ENCODE measurements around the gene TBC1D13.

Gene TBC1D13

DNA sequence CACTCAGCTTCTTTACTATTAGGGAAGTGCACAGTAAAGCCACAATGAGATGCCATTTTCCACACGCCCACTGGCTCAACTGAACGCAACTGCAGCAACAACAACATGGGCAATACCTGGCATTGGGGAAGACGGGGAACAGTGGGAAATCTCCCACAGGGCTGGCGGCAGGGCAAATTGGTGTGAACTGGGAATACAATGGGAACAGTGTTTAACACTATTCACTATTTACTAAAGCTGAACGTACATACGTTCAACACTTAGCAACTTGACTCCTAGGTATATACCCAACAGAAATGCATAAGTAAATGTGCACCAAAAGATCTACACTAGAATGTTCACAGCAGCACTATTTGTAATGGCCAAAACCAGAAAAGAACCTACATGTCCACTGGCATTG, 29.5 kb upstream of the TBC1D13 start:
- no peak for DNase-seq (ENCODE audit: extremely low read depth, low read depth)
- TF ChIP-seq, protein P1, sequence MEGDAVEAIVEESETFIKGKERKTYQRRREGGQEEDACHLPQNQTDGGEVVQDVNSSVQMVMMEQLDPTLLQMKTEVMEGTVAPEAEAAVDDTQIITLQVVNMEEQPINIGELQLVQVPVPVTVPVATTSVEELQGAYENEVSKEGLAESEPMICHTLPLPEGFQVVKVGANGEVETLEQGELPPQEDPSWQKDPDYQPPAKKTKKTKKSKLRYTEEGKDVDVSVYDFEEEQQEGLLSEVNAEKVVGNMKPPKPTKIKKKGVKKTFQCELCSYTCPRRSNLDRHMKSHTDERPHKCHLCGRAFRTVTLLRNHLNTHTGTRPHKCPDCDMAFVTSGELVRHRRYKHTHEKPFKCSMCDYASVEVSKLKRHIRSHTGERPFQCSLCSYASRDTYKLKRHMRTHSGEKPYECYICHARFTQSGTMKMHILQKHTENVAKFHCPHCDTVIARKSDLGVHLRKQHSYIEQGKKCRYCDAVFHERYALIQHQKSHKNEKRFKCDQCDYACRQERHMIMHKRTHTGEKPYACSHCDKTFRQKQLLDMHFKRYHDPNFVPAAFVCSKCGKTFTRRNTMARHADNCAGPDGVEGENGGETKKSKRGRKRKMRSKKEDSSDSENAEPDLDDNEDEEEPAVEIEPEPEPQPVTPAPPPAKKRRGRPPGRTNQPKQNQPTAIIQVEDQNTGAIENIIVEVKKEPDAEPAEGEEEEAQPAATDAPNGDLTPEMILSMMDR (IDR thresholded peaks at IDR 0.05; ENCODE audit: low read depth, low read length, missing control alignments): no peak
- no peak overlapping the region for H3K4me3 ChIP-seq (replicated peaks; ENCODE audit: low read depth, low read length)

DNA sequence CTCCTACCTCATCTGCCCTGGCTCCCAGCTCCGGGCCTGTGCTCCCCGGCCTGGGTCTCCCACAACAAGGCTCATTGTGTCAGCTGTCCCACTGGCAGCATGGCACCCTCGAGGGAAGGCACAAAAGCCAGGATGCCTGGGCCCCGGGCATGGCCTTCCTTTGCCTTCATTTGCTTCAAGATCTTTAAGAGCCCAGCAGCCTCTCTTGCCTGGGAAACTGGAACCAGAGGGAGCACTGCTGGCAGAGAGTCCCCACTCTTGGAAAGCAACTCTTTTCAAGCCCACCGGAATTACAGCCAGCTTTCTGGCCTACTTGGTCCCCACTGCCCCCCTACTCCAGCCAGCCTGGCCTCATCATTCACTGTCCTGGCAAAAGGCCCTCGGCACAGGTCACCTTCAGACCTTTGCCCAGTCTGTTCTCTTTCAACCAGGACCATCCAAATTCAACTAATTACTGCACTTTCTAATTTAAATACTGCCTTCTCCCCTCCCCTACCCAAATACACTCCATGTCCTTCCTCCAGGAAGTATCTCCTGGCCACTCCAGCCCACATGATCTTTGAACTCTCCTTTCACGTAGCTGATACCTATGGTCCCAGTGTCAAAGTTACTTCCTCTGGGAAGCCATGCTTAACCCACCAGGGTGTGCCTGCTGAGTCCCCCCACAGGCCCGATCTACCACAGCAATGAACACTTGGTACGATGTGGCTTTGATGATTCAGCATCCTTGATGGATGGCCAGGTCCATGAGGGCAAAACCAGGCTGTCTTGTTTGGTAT, 24.2 kb upstream of the TBC1D13 start:
- no peak overlapping the region for H3K4me3 ChIP-seq (replicated peaks; ENCODE audit: low read depth, low read length)
- TF ChIP-seq, protein P1 (IDR thresholded peaks at IDR 0.05; ENCODE audit: low read depth, low read length, missing control alignments): no peak
- no peak for DNase-seq (ENCODE audit: extremely low read depth, low read depth)

DNA sequence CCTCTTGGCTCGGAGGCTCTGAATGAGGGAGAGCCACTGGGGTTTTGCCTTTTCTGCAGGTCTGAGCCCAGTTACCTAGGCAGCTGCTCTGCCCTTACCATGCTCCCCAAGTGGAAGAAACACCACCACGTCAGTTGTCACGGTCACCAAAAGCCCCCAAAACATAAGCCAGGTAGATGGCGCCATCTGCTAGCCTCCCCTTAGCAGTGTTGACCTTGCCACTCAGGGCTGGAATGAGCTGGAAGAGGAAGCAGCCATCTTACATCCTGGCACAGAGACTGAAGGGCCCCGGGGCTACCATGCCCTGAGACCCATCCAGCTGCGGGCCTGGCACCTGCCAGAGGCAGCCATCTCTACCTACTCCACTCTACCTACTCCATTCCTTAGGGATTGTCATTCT, 22.7 kb upstream of the TBC1D13 start:
- TF ChIP-seq, protein P1 (IDR thresholded peaks at IDR 0.05; ENCODE audit: low read depth, low read length, missing control alignments): no peak
- no peak for DNase-seq (ENCODE audit: extremely low read depth, low read depth)
- no peak overlapping the region for H3K4me3 ChIP-seq (replicated peaks; ENCODE audit: low read depth, low read length)

DNA sequence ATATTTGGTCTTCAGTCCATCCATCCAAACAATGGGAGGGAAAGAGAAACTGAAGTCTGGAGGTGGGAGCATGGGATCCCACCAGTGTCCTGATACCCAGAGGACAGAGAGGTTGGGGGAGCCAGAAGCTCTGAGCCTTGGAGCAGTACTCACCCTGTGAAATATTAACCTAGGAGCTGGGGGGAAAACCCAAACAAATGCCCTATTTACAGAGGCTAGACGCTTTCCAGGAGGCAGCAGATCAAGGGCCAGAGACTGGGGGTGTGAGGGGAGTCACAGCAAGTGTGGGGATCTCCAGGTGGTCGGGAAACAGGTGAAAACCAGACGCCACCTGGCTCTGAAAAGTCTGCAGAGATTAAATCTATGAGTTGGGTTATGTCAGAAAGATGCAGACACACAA, 21.6 kb upstream of the TBC1D13 start:
- no peak overlapping the region for H3K4me3 ChIP-seq (replicated peaks; ENCODE audit: low read depth, low read length)
- TF ChIP-seq, protein P1 (IDR thresholded peaks at IDR 0.05; ENCODE audit: low read depth, low read length, missing control alignments): no peak
- no peak for DNase-seq (ENCODE audit: extremely low read depth, low read depth)

DNA sequence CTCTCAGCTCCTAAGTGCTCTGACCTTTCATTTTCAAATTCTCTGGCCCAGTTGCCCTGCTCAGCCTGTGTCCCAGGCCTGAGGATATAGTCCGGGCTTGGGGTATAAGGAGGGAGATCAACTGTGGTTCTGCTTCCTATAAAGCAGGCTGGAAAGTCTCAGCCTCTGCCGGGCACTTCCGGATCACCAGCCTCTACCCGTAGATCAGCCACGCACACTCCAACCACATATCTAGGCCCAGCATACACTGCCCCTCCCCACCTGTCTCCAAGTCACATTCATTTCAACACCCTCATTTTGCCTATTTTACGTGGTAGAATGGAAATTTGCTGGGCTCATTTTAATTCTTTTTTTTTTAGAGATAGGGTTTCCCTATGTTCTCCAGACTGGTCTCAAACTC, 18.4 kb upstream of the TBC1D13 start:
- no peak overlapping the region for H3K4me3 ChIP-seq (replicated peaks; ENCODE audit: low read depth, low read length)
- TF ChIP-seq, protein P1 (IDR thresholded peaks at IDR 0.05; ENCODE audit: low read depth, low read length, missing control alignments): no peak
- no peak for DNase-seq (ENCODE audit: extremely low read depth, low read depth)

DNA sequence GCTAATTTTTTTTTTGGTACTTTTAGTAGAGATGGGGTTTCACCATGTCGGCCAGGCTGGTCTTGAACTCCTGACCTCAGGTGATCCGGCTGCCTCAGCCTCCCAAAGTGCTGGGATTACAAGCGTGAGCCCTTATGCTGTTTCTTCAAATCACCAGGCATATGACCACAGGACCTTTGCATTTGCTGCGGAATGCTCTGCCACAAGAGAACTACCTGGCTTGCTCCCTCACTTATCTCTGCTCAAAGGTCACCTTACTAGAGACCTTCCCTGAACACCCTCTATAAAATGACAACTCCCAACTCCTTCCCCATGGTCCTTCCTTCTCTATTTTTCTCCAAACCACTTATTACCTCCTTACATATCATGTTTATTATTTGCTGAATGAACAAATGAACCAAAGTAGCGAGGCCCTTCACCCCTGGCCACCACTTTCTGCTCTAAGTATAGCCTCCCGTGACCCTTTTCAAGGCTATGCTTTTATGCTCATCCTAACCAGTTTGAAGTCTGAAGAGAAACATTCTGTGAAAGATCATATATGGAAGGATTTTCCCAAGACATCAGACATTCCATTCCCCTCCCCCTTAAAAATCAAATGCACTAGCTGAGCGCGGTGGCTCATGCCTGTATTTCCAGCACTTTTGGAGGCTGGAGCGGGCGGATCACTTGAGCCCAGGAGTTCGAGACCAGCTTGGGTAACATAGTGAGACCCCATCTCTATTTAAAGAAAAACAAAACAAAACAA, 16.6 kb upstream of the TBC1D13 start:
- DNase-seq (ENCODE audit: extremely low read depth, low read depth): no peak
- peak overlapping the region; percentile 72 for H3K4me3 ChIP-seq (replicated peaks; ENCODE audit: low read depth, low read length)
- TF ChIP-seq, protein P1 (IDR thresholded peaks at IDR 0.05; ENCODE audit: low read depth, low read length, missing control alignments): no peak

Data from HFF-Myc (cell line).